GM10266 (cell line): Measurements from ENCODE around the gene XYLT1.

Source experiments
- DNase-seq: peaks from one replicate; pipeline ENCODE4 v3.0.0; 2012; ENCODE audit errors: extremely low spot score
- CTCF ChIP-seq: IDR thresholded peaks from 2 replicates; pipeline ENCODE4 v1.5.1; 2012; ENCODE audit warnings: mild to moderate bottlenecking, low read depth; ENCODE audit not compliant: control insufficient read depth, insufficient read depth; ENCODE audit errors: missing control alignments

Gene XYLT1

GRCh38 chr16:17235147-17235815, 235.5 kb downstream of the XYLT1 start:
- no peak for TF ChIP-seq CTCF
- DNase-seq: no peak

- DNase-seq: no peak
Observed at GRCh38 chr16:17233318-17234002, 237.3 kb downstream of the XYLT1 start.

GRCh38 chr16:17232487-17232886, 238.3 kb downstream of the XYLT1 start:
- no peak for TF ChIP-seq CTCF
- DNase-seq: no peak

More at GRCh38 chr16:17233318-17234002, 237.3 kb downstream of the XYLT1 start:
- TF ChIP-seq CTCF: no peak

- DNase-seq: no peak
- no peak for TF ChIP-seq CTCF
Observed at GRCh38 chr16:17231972-17232371, 238.8 kb downstream of the XYLT1 start.

GRCh38 chr16:17230932-17231581, 239.7 kb downstream of the XYLT1 start:
- no peak for DNase-seq
- peak; percentile 35 for TF ChIP-seq CTCF

- no peak for TF ChIP-seq CTCF
- DNase-seq: no peak
Observed at GRCh38 chr16:17229766-17230165, 241.0 kb downstream of the XYLT1 start.

- TF ChIP-seq CTCF: no peak
- DNase-seq: no peak
Observed at GRCh38 chr16:17229131-17229530, 241.6 kb downstream of the XYLT1 start.
